Measurements from ENCODE around the gene PTPN11. TPM values are rescaled to one million over a fixed set of nuclear protein-coding genes. Genes with fewer than 3 reads are reported as not detected.

PTPN11 gene
- polyA plus RNA-seq, 1 donor from 2014 or later: 92.5 TPM

GRCh38 chr12:112513471-112513870 is 94.7 kb downstream of the PTPN11 start:
- H3K27me3 ChIP-seq (ENCODE audit: insufficient read depth, low read depth, low read length): no peaks in the 10 kb centered on the region
- no peaks in the 10 kb centered on the region for H3K79me2 ChIP-seq (replicated peaks; ENCODE audit: insufficient read depth, low read length)
- H3K9ac ChIP-seq (ENCODE audit: low read length): no peak overlapping the region
- H3K9me2 ChIP-seq (ENCODE audit: insufficient read depth, low read length): no peaks in the 10 kb centered on the region
- H3K4me2 ChIP-seq (ENCODE audit: low read length): no peak overlapping the region
- H3K4me3 ChIP-seq (ENCODE audit: low read length): no peak overlapping the region
- TF ChIP-seq EP300 (conservative IDR thresholded peaks at IDR 0.05; ENCODE audit: poor library complexity, severe bottlenecking) (no peak), SMC3 (conservative IDR thresholded peaks at IDR 0.05; ENCODE audit: poor library complexity) (no peak), TAF1 (IDR thresholded peaks at IDR 0.05; ENCODE audit: low read depth) (no peak), EZH2 (IDR thresholded peaks at IDR 0.05; ENCODE audit: borderline replicate concordance, insufficient read depth, low read length, poor library complexity, severe bottlenecking) (no peak), MXI1 (conservative IDR thresholded peaks at IDR 0.05; ENCODE audit: poor library complexity, severe bottlenecking) (no peak), POLR2AphosphoS5 (IDR thresholded peaks at IDR 0.05) (no peak), CTCF (IDR thresholded peaks at IDR 0.05; ENCODE audit: poor library complexity, severe bottlenecking) (no peak), RAD21 (conservative IDR thresholded peaks at IDR 0.05) (no peak)
- TF ChIP-seq, protein P1, sequence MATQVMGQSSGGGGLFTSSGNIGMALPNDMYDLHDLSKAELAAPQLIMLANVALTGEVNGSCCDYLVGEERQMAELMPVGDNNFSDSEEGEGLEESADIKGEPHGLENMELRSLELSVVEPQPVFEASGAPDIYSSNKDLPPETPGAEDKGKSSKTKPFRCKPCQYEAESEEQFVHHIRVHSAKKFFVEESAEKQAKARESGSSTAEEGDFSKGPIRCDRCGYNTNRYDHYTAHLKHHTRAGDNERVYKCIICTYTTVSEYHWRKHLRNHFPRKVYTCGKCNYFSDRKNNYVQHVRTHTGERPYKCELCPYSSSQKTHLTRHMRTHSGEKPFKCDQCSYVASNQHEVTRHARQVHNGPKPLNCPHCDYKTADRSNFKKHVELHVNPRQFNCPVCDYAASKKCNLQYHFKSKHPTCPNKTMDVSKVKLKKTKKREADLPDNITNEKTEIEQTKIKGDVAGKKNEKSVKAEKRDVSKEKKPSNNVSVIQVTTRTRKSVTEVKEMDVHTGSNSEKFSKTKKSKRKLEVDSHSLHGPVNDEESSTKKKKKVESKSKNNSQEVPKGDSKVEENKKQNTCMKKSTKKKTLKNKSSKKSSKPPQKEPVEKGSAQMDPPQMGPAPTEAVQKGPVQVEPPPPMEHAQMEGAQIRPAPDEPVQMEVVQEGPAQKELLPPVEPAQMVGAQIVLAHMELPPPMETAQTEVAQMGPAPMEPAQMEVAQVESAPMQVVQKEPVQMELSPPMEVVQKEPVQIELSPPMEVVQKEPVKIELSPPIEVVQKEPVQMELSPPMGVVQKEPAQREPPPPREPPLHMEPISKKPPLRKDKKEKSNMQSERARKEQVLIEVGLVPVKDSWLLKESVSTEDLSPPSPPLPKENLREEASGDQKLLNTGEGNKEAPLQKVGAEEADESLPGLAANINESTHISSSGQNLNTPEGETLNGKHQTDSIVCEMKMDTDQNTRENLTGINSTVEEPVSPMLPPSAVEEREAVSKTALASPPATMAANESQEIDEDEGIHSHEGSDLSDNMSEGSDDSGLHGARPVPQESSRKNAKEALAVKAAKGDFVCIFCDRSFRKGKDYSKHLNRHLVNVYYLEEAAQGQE (IDR thresholded peaks at IDR 0.05; ENCODE audit: borderline replicate concordance): no peak
- no peaks in the 10 kb centered on the region for H3K9me3 ChIP-seq (ENCODE audit: low read length)
- no peak overlapping the region for H3K27ac ChIP-seq (ENCODE audit: low read length)
- no peak overlapping the region for H2AFZ ChIP-seq (ENCODE audit: low read depth, low read length)
- no peaks in the 10 kb centered on the region for H3F3A ChIP-seq (ENCODE audit: insufficient read depth, low read length, poor library complexity, severe bottlenecking)
- no peaks in the 10 kb centered on the region for H3K36me3 ChIP-seq (ENCODE audit: insufficient read depth, low read length)
- no peaks in the 10 kb centered on the region for H4K20me1 ChIP-seq (ENCODE audit: insufficient read depth)

- Histone ChIP-seq H3K9me3 (ENCODE audit: low read length) (no peaks in the 10 kb centered on the region), H4K20me1 (ENCODE audit: insufficient read depth) (no peaks in the 10 kb centered on the region), H3K27ac (ENCODE audit: low read length) (no peak overlapping the region), H3F3A (ENCODE audit: insufficient read depth, low read length, poor library complexity, severe bottlenecking) (no peaks in the 10 kb centered on the region), H3K36me3 (ENCODE audit: insufficient read depth, low read length) (no peaks in the 10 kb centered on the region), H3K9me2 (ENCODE audit: insufficient read depth, low read length) (no peaks in the 10 kb centered on the region), H2AFZ (ENCODE audit: low read depth, low read length) (no peak overlapping the region), H3K9ac (ENCODE audit: low read length) (no peak overlapping the region), H3K27me3 (ENCODE audit: insufficient read depth, low read depth, low read length) (no peaks in the 10 kb centered on the region), H3K79me2 (replicated peaks; ENCODE audit: insufficient read depth, low read length) (no peaks in the 10 kb centered on the region), H3K4me2 (ENCODE audit: low read length) (no peak overlapping the region), H3K4me3 (ENCODE audit: low read length) (no peak overlapping the region)
- TF ChIP-seq RAD21 (conservative IDR thresholded peaks at IDR 0.05) (no peak), CTCF (IDR thresholded peaks at IDR 0.05; ENCODE audit: poor library complexity, severe bottlenecking) (no peak), TAF1 (IDR thresholded peaks at IDR 0.05; ENCODE audit: low read depth) (no peak), SMC3 (conservative IDR thresholded peaks at IDR 0.05; ENCODE audit: poor library complexity) (no peak), MXI1 (conservative IDR thresholded peaks at IDR 0.05; ENCODE audit: poor library complexity, severe bottlenecking) (no peak), EZH2 (IDR thresholded peaks at IDR 0.05; ENCODE audit: borderline replicate concordance, insufficient read depth, low read length, poor library complexity, severe bottlenecking) (no peak), EP300 (conservative IDR thresholded peaks at IDR 0.05; ENCODE audit: poor library complexity, severe bottlenecking) (no peak), POLR2AphosphoS5 (IDR thresholded peaks at IDR 0.05) (no peak)
- TF ChIP-seq, protein P1 (IDR thresholded peaks at IDR 0.05; ENCODE audit: borderline replicate concordance): no peak
Measured at GRCh38 chr12:112514456-112514855, 95.7 kb downstream of the PTPN11 start.
